Measurements from ENCODE around the gene ARL6IP5. TPM values are rescaled to one million over a fixed set of nuclear protein-coding genes. Genes with fewer than 3 reads are reported as not detected.

ARL6IP5 gene
- total RNA-seq, 2 donors from 2014 or later, result 110 to 135 TPM

DNA sequence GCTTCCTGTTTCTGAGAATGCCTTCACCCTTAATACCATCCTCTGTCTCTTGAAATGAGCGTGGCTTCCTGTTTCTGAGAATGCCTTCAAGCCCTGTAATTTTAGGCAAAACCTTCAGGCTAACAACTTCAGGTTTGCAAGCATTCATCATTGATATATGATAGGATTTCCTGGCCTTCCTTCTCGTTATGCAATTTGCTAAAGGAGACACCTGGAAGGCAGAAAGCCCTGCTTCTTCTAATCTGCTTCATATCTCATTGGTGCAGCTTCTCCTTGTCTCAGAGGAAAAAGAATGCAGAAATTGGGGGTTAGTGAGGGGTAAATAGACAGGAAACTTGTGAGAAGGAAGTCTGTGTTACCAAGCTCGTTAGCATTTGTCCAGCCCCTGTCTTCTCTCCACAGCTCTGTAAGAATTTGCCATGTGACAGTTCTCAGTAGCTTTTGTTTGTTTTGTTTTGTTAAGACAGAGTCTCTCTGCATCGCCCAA lies 7.3 kb downstream of the ARL6IP5 start:
- H3K27ac Mint-ChIP-seq, result peak overlapping the region; percentile 90 to 93
- no peak for DNase-seq (ENCODE audit: low spot score)
- peak overlapping the region; percentile 88 for H3K4me3 Mint-ChIP-seq
- peaks cover 72 to 74% of the 10 kb centered on the region in 2 donors for H3K4me1 Mint-ChIP-seq (ENCODE audit: low read depth in 2 of 2)
- H3K36me3 Mint-ChIP-seq, result peaks cover 23% of the 10 kb centered on the region
- ATAC-seq, result peak; percentile 81 to 85
- no peaks in the 10 kb centered on the region for H3K9me3 Mint-ChIP-seq
- no peaks in the 10 kb centered on the region for H3K27me3 Mint-ChIP-seq

DNA sequence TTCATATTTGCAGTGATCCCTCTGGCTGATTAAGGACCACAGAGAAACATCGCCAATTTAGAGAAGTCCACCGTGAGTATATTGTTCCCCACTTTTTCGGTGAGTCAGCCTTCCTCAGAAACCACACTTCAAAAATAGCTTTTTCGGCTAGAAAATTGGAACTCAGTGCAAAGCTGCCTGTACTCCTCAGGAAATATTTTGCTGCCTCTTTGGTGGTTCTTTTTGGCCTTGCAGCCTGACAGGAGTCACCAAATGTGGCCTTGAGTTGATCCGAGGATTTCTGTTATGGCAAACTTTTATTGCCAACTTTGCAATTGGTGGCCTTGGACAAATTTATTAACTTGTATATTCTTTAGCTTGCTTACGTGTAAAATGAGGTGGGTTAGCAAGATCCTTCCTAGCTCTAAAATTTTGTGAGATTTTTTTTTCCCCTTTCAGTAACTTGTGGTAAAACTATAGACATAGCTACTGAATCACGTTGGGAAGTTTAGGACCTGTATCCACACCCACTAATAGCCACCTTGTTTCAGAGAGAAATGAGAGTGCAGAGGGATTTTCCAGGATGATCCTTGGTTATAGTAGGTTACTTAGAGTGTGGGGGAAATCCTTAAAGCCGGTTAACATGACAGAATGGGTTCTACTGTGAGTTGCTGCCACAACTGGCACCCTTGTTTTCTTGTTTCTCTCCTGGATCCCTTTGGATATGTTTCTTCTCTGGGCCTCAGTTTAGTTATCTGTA lies 9.9 kb downstream of the ARL6IP5 start:
- ATAC-seq (peak; percentile 24 to 51), DNase-seq (ENCODE audit: low spot score) (no peak)
- H3K27me3 Mint-ChIP-seq, result no peaks in the 10 kb centered on the region
- peak overlapping the region; percentile 88 for H3K4me3 Mint-ChIP-seq
- peak overlapping the region; percentile 90 to 93 for H3K27ac Mint-ChIP-seq
- H3K9me3 Mint-ChIP-seq, result no peaks in the 10 kb centered on the region
- peaks cover 28% of the 10 kb centered on the region for H3K36me3 Mint-ChIP-seq
- H3K4me1 Mint-ChIP-seq (ENCODE audit: low read depth in 2 of 2), result peaks cover 72 to 78% of the 10 kb centered on the region in 2 donors

DNA sequence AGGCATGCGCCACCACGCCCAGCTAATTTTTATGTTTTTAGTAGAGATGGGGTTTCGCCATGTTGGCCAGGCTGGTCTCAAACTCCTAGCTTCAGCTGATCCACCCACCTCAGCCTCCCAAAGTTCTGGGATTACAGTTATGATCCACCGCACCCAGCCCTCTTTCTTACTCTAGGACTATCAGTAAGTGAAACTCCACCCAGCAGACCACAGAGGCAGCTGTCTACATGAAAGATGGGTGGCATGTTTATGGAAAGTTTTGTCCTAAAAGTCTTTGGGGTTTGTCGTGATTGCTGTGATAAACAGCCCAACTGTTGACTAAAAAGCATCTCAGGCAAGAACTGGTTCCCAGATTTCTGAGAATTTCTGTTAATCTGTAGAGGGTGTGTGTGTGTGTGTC lies 10.9 kb downstream of the ARL6IP5 start:
- peaks cover 25% of the 10 kb centered on the region for H3K36me3 Mint-ChIP-seq
- H3K4me1 Mint-ChIP-seq (ENCODE audit: low read depth in 2 of 2), result peaks cover 67 to 77% of the 10 kb centered on the region in 2 donors
- ATAC-seq, result no peak
- no peaks in the 10 kb centered on the region for H3K9me3 Mint-ChIP-seq
- H3K27me3 Mint-ChIP-seq, result no peaks in the 10 kb centered on the region
- H3K4me3 Mint-ChIP-seq, result peak overlapping the region; percentile 88
- peak overlapping the region; percentile 90 to 93 for H3K27ac Mint-ChIP-seq
- no peak for DNase-seq (ENCODE audit: low spot score)

DNA sequence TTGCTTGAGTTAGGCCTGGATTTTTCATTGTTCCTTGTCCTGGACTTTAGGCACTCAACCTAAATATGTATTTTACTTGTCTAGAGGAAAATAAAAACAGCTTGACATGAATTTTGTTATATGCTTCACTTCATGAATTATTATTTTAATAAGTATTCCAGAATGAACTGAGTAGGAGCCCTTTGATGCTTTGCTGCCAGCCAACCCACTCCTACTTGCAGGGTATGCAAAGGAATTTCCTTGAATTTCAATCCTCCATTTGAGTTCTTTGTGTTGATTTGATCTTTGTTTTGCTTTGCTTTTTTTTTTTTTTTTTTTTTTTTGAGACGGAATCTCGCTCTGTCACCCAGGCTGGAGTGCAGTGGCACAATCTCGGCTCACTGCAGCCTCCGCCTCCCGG lies 11.6 kb downstream of the ARL6IP5 start:
- Mint-ChIP-seq H3K4me3 (peak overlapping the region; percentile 88), H3K9me3 (no peaks in the 10 kb centered on the region), H3K4me1 (ENCODE audit: low read depth in 2 of 2) (peaks cover 63 to 74% of the 10 kb centered on the region in 2 donors), H3K36me3 (peaks cover 22% of the 10 kb centered on the region), H3K27ac (peak overlapping the region; percentile 90 to 93), H3K27me3 (no peaks in the 10 kb centered on the region)
- no peak for ATAC-seq
- no peak for DNase-seq (ENCODE audit: low spot score)

DNA sequence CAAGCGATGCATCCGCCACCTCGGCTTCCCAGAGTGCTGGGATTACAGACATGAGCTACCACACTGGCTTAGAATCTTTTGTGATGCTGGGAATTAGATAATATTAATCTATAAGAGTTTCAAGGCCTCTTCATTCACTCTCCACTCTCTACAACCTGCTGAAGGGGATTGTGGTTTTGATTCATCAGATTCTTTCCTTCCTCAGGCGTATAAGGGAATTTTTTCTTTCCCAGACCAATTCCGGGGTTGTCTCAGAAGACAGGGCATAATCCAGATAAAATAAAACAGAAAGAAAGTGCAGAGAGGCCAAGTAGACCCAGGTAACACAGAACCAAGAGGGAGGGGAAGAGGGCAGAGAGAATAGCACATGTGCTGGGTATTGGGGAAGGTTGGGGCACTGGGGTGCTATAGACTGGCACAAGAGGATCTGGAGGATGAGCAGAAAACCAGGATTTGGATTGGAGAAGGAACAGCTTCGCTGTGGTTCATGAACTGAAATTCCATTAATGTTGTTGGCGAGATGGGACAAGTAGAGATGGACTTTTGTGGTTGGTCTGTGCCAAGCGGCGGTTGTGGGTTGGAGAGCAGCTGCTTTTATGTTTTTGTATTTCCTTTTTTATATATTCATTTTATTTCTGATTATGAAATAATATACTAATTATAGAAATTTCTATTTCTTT lies 12.8 kb downstream of the ARL6IP5 start:
- H3K4me3 Mint-ChIP-seq, result peak overlapping the region; percentile 7
- H3K4me1 Mint-ChIP-seq (ENCODE audit: low read depth in 2 of 2), result peaks cover 60 to 67% of the 10 kb centered on the region in 2 donors
- peaks cover 31% of the 10 kb centered on the region for H3K36me3 Mint-ChIP-seq
- H3K9me3 Mint-ChIP-seq, result no peaks in the 10 kb centered on the region
- no peaks in the 10 kb centered on the region for H3K27me3 Mint-ChIP-seq
- ATAC-seq (no peak), DNase-seq (ENCODE audit: low spot score) (no peak)
- H3K27ac Mint-ChIP-seq, result peak overlapping the region; percentile 53 to 90

DNA sequence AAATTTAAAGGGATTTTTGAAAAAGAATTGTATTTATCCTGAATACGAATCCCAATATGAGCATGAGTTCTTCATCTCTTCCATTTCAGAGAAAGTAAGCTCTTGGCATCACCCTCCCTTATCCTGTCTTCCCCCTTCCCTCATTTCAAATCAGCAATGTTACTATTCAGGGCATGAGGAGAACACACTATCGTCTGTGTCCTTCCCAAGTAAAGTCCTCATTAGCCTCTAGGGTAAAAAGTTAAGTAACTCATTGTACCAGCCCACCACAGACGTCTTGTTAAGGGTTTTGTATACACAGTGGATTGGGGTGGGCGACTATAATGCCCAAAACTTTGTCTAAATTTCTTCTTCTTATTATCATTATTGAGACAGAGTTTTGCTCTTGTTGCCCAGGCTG lies 14.8 kb downstream of the ARL6IP5 start:
- Mint-ChIP-seq H3K9me3 (no peaks in the 10 kb centered on the region), H3K4me3 (no peak overlapping the region), H3K4me1 (ENCODE audit: low read depth in 2 of 2) (peaks cover 51 to 56% of the 10 kb centered on the region in 2 donors), H3K27ac (peak overlapping the region in 1 of 2 donors; percentile 32), H3K36me3 (peaks cover 42% of the 10 kb centered on the region), H3K27me3 (no peaks in the 10 kb centered on the region)
- DNase-seq (ENCODE audit: low spot score), result no peak
- no peak for ATAC-seq

DNA sequence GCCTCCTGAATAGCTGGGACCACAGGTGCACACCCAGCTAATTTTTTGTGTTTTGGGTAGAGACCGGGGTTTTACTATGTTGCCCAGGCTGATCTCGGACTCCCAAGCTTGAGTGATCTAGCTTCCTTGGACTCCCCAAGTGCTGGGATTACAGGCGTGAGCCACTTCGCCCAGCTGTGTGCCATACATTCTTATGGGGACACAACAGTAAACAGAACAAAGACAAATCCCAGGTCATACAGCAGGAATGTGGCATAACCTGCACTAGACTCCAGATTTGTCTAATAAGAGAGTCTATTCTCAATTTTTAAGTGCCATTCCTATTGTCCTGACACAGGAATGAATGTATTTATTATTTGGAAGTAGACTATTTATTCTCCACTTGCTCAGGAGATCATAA lies 17.6 kb downstream of the ARL6IP5 start:
- H3K9me3 Mint-ChIP-seq, result no peaks in the 10 kb centered on the region
- peaks cover 33 to 35% of the 10 kb centered on the region in 2 donors for H3K4me1 Mint-ChIP-seq (ENCODE audit: low read depth in 2 of 2)
- peak overlapping the region; percentile 68 to 73 for H3K27ac Mint-ChIP-seq
- no peak overlapping the region for H3K4me3 Mint-ChIP-seq
- H3K36me3 Mint-ChIP-seq, result peaks cover 40% of the 10 kb centered on the region
- DNase-seq (ENCODE audit: low spot score) (no peak), ATAC-seq (no peak)
- H3K27me3 Mint-ChIP-seq, result no peaks in the 10 kb centered on the region

GRCh38 chr3:69103123-69103522 lies 18.4 kb downstream of the ARL6IP5 start:
- Mint-ChIP-seq H3K36me3 (peaks cover 35% of the 10 kb centered on the region), H3K27ac (peak overlapping the region; percentile 29 to 72), H3K9me3 (no peaks in the 10 kb centered on the region), H3K4me3 (no peak overlapping the region), H3K4me1 (ENCODE audit: low read depth in 2 of 2) (peaks cover 28 to 30% of the 10 kb centered on the region in 2 donors), H3K27me3 (no peaks in the 10 kb centered on the region)
- no peak for DNase-seq (ENCODE audit: low spot score)
- ATAC-seq, result no peak

- H3K4me3 Mint-ChIP-seq, result no peak overlapping the region
- H3K27me3 Mint-ChIP-seq, result no peaks in the 10 kb centered on the region
- peaks cover 32% of the 10 kb centered on the region for H3K36me3 Mint-ChIP-seq
- H3K9me3 Mint-ChIP-seq, result no peaks in the 10 kb centered on the region
- peak overlapping the region in 1 of 2 donors; percentile 29 for H3K27ac Mint-ChIP-seq
- DNase-seq (ENCODE audit: low spot score) (no peak), ATAC-seq (no peak)
- H3K4me1 Mint-ChIP-seq (ENCODE audit: low read depth in 2 of 2), result peaks cover 22 to 24% of the 10 kb centered on the region in 2 donors
Observed at GRCh38 chr3:69104586-69104985, 19.8 kb downstream of the ARL6IP5 start.

DNA sequence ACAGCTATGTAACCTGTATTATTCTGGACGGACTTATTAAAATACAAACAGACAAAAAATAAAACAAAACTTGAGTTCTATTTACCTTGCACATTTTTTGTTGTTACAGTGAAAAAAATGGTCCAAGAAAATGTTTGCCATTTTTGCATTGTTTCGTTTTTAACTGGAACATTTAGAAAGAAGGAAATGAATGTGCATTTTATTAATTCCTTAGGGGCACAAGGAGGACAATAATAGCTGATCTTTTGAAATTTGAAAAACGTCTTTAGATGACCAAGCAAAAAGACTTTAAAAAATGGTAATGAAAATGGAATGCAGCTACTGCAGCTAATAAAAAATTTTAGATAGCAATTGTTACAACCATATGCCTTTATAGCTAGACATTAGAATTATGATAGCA lies 20.6 kb downstream of the ARL6IP5 start:
- Mint-ChIP-seq H3K4me1 (ENCODE audit: low read depth in 2 of 2) (peaks cover 14 to 19% of the 10 kb centered on the region in 2 donors), H3K27me3 (no peaks in the 10 kb centered on the region), H3K4me3 (no peak overlapping the region)

DNA sequence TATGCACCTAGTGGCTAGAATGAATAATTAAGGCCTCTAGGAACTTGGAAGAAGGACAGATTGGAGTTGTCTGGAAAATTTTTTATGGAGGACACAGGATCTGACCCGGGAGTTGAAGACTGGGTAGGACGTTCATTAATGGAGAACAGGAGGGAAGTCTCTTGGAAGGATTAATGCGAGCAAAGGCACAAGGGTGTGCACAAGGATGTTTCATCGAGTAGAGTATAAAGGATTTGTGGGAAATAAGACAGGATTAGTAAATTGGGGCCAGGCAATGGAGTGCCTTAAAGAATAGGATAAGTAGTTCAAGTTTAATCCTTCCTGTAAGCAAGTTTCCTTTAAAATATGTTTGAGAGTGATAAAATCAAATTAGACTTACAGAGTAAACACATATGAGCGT lies 23.1 kb downstream of the ARL6IP5 start:
- no peaks in the 10 kb centered on the region for H3K9me3 Mint-ChIP-seq
- ATAC-seq (no peak), DNase-seq (ENCODE audit: low spot score) (no peak)
- H3K4me1 Mint-ChIP-seq (ENCODE audit: low read depth in 2 of 2), result peaks cover 8 to 9% of the 10 kb centered on the region in 2 donors
- H3K27me3 Mint-ChIP-seq, result no peaks in the 10 kb centered on the region
- peaks cover 16% of the 10 kb centered on the region for H3K36me3 Mint-ChIP-seq
- no peak overlapping the region for H3K4me3 Mint-ChIP-seq
- no peak overlapping the region for H3K27ac Mint-ChIP-seq

More for the DNA sequence above, 20.6 kb downstream of the ARL6IP5 start:
- H3K9me3 Mint-ChIP-seq, result no peaks in the 10 kb centered on the region
- DNase-seq (ENCODE audit: low spot score) (no peak), ATAC-seq (no peak)
- peaks cover 27% of the 10 kb centered on the region for H3K36me3 Mint-ChIP-seq
- no peak overlapping the region for H3K27ac Mint-ChIP-seq

DNA sequence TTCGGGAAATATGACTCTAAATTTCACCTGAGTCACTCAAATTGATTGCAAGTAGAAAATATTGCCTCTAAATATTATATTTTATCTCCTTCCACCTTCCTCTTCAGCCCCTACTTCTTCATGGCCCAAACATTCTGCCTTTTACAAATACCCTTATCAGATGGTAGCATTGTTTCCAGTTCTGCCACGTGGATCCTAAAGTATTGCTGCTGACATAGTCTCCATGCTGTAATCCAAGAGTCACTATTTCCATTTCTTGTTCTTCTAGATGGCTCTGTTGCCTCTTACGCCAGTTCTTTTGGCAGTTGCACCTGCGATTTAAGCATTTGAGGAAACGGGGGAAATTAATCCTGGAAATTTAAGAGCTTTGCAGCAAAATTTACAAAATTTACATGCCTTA lies 24.1 kb downstream of the ARL6IP5 start:
- ATAC-seq, result no peak
- Mint-ChIP-seq H3K27me3 (no peaks in the 10 kb centered on the region), H3K4me1 (ENCODE audit: low read depth in 2 of 2) (peaks cover 7% of the 10 kb centered on the region in 2 donors), H3K27ac (no peak overlapping the region), H3K4me3 (no peak overlapping the region), H3K36me3 (peaks cover 13% of the 10 kb centered on the region), H3K9me3 (no peaks in the 10 kb centered on the region)
- no peak for DNase-seq (ENCODE audit: low spot score)

DNA sequence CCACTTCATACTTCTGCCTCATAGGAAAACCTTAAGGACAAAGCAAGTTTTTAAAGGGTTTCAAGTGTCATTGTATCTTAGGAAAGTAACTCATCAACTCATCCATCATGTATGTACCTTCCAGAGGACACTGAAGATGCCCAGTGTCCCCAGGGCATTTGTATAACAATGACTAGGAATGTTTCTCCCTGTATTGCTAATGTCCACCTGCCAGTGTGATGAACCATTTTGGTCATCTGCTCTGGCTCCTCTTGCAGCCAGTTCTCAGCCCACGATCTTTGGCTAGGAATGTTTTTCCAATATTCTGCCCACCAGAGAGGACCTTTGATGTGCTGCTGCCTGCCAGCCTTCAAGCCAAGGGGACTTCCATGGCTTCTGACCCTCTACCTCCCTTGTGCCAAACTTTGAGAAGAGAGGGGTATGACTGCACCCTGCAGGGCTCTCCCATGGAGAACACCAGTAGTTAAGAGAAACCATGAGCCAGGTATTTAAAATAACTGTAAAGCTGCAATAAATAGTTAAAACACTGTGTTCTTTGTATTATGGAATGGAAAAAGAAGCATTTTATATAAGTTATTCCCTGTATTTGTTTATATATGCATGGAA lies 26.3 kb downstream of the ARL6IP5 start:
- Mint-ChIP-seq H3K9me3 (no peaks in the 10 kb centered on the region), H3K27me3 (no peaks in the 10 kb centered on the region), H3K4me1 (ENCODE audit: low read depth in 2 of 2) (no peaks in the 10 kb centered on the region), H3K4me3 (no peak overlapping the region), H3K36me3 (peaks cover 1% of the 10 kb centered on the region), H3K27ac (no peak overlapping the region)
- DNase-seq (ENCODE audit: low spot score) (no peak), ATAC-seq (no peak)

DNA sequence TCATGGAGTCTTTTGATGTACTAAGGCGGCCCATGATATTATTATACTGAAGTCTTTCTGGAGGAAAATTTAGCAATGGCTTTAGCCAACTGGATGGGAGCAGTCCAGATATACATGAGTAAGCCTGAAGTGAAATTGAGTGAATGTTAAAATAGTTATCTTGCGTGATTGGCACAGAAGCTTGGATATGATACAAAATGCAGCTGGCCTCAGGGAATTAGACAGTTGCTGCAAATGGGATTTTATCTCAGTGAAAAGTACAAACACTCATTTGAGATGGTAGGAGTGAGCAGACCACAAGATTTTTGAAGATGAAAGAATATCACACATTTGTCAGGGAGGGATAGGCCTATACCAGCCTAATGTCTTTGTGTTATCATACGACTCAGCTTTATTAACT lies 28.8 kb downstream of the ARL6IP5 start:
- no peak for ATAC-seq
- Mint-ChIP-seq H3K9me3 (no peaks in the 10 kb centered on the region), H3K4me3 (no peak overlapping the region), H3K36me3 (no peaks in the 10 kb centered on the region), H3K27me3 (no peaks in the 10 kb centered on the region), H3K27ac (peak overlapping the region in 1 of 2 donors; percentile 9), H3K4me1 (ENCODE audit: low read depth in 2 of 2) (no peaks in the 10 kb centered on the region)
- DNase-seq (ENCODE audit: low spot score), result no peak
